NCI-H2171 (cell line): ENCODE data around the gene ARFGAP2.

Experiments
- DNase-seq: peaks from one replicate; lab custom pipeline; 2025; lab: John Stamatoyannopoulos, UW

The ARFGAP2 gene

DNA sequence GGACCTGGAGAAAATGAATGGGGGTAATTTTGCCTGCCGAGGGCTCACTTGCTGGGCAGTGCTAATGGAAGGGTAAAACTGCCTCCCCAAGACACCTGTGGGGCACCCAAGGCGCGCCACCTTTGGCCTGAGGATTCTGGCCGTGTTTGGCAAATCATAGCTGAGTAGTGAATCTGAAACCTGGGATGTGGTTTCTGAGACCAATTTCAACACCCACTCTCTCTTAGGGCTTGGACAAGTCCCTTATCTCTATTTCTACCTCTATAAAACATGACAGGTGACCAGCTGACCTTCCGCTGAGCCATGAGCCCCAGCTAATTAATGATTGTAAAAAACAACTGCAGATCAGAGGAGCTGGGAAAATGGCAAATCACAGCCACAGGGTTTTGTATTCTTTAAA, 11.0 kb upstream of the ARFGAP2 start:
- DNase-seq: no peak

DNA sequence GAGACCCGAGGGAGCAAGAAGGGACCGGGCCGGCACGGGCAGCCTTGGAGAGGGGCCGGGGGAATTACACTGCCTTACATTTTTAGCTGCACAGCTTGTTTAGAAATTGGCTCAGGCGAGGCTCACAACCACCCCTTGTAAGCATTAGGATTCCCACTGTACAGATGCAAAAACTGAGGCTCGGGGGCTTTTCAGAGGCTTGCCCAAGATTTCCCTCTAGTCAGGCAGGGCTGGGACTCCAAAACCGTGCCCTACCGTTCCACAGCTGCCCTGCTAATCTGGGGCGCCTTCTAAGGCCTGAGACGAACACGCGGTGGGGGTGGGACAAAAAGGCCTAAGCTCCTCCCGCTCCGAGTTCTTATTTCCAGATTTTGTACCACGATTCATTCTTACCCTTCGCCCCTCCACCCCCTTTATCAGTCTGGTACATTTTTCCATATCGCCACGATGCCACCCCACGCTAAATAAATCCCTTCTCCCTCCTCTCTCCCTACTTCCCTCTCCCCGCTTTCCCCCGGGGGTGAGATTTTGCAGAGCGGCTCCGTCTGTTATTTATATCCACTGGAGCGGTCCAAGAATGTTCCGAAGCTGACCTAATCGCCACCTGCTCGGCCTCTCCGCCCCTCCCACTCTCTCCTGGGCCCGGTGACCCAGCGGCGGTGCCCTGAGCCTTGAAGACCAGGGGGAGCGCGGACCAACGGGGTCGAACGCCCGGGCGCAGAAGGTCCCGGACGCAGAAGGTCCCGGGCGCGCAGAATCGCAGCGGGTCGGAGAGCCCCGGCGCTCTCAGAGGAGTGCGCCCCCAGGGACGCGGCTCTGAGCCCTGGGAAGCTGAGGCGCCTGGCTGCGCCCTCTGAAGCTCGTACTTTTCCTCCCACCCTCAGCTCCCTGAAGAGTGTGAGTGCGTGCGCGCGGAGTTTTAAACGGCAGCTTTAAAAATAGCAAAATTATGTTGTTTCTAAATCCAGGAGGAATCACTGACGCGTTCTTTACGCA, 10.3 kb upstream of the ARFGAP2 start:
- no peak for DNase-seq

- DNase-seq: no peak
Observed at GRCh38 chr11:47186076-47186699, 9.5 kb upstream of the ARFGAP2 start, which contains the start of gene PACSIN3. Gene PACSIN3 (minus strand): TSS chr11:47186434. CDS start chr11:47182727, 3,707 bp downstream.

GRCh38 chr11:47185305-47186075, 8.8 kb upstream of the ARFGAP2 start:
- DNase-seq: no peak

GRCh38 chr11:47184711-47185304, 8.1 kb upstream of the ARFGAP2 start:
- DNase-seq: no peak

GRCh38 chr11:47183969-47184368, 7.3 kb upstream of the ARFGAP2 start:
- no peak for DNase-seq

- no peak for DNase-seq
Observed at GRCh38 chr11:47183031-47183856, 6.6 kb upstream of the ARFGAP2 start.

DNA sequence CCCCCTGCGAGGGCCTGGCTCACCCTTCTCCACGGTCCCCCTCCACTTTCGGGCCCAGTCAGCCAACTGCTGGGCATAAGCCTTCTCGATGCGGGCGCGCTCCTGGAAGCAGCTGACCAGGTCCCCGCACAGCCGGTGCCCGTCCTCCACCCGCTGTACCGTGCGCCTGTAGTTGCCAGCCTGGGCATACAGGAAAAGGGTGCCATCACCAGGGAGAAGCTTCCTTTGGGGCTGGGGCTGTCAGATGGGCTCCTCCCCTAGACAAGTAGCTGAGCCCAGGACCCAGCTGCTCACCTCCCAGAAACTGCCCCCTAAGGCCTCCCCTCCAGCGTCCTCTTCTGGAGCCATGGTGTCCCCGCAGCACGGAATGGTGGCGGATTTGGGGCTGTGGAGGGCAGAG, 5.7 kb upstream of the ARFGAP2 start:
- no peak for DNase-seq

DNA sequence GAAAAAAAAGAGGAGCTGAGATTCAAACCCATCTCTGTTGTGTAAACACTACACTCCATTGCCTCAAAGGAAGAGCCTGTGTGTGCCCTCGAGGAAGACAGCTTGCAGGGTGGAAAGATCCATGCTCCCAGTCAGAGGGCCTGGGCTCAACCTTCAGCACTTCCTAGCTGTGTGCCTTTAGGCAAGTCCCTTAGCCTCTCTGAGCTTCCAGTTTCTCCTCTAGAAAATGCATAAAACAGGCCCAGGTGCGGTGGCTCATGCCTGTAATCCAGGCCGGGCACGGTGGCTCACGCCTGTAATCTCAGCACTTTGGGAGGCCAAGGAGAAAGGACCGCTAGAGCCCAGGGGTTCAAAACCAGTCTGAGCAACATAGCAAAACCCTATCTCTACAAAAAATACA, 4.6 kb upstream of the ARFGAP2 start:
- DNase-seq: no peak

- DNase-seq: no peak
Observed at GRCh38 chr11:47180006-47180787, 3.5 kb upstream of the ARFGAP2 start.

GRCh38 chr11:47179655-47179991, 2.9 kb upstream of the ARFGAP2 start:
- DNase-seq: no peak

DNA sequence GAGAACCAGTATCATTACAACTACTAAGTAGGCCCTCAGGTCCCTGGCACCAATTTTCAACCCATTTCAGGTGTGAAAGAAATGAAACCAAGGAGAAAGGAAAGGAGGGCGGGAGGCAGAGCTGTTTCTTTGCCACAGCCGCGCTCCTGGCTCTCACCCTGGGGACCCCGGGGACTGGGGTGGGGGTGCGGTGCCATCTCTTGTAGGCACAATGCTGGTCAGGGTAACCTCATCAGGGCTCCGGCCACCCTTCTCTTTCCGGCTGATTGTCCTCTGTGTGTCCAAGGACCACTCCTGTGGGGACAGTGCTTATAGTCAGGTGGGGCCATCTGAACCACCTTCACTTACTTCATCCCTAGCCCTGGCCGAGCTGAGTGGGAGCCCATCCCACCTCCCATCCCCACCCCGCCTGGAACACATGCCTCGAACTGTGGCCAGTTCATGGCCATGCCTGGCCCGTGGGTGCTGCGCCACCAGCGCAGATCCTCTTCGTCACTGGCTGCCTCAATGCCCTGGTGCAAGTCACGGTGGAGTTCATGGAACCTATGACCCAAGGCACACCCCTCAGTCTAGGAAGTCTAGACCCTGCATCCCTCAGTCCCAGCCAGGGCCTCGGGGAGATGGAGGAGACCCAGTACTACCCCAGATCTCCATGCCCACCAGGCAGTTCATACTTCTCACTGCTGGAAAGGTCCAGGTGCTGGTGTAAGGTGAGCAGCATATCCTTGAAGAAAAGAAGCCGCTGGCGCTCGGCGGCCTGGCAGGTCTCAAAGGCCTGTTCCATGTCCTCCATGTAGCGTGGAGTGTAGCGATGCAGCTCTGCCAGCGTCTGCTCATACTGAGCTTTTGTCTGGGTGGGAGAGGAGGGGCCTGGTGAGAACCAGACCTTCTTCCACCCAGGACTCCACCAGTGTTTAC, 2.3 kb upstream of the ARFGAP2 start:
- no peak for DNase-seq

- DNase-seq: no peak
Observed at GRCh38 chr11:47178316-47178715, 1.6 kb upstream of the ARFGAP2 start.

DNA sequence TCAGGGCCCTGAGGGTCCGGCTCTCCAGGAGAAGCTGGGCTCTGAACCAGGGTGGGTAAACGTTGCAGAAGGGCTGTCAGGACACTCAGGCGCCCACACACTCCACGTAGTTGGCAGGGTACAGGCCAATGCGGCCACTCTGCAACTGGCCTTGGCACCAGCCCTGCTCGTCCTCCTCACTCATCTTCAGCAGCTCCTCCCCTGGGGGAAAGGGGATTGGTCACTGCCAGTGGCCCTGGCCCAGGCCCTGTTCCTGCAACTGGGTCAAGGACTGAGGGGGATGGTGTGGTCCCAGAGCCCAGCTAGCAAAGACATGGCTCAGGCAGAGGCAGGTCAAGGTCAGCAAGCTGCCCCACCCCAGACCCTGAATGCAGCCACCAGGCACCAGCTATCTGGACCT, 1.2 kb upstream of the ARFGAP2 start:
- DNase-seq: no peak

DNA sequence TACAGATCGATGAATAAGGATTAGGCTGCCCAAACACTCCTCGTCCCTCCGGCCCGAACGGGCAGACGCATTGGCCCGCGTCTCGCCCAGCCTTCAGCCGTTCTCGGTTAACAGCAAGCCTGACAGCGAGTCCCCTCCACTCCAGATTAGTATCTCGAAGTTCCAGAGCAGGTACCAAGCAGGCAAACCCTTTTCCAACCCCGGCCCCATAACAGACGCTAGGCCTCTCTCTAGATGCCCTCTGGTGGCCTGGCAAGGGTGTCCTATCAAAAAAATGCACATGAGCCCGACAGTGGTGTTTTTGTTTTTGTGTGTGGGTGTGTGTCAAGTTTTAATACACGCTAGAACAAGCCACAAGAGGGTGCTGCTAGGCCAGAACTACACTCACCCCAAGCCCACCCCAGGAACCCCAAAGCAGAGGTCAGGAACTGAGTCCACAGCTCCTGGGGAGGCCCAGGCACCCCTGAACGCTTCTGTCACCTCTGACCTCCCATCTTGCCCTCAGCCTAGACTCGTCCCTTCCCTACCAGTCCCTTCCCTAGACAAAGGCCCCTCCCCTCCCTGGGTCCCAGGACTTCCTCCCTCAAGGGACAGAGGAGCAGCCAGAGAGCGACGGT, 658 bp upstream of the ARFGAP2 start:
- DNase-seq: peak; percentile 53

DNA sequence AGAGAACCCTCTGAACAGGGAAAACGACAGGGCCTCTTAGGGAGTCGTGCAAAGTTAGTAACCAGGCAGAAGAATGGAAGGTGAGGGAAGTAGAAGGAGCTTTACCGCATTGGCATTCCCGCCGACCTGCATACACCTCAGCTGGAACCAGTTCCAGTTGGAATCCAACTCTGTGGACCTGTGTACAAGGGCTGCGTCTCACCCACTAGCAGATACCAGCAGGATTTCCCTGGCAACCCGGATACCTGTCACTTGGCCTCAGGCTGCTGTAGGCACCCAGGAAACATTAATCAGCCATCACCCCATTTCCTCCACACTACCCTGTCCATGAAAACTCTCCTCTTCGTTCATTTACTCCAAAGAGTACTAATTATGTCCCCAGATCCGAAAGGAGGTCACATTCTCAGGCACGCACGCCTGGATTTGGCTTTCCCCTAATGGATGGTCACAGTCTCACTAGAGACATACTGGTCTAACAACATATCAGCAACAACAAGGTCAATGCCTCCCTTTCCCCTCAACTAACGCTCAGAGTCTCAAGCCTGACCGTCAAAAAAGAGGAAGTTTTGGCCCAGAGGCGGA, 842 bp downstream of the ARFGAP2 start:
- no peak for DNase-seq

DNA sequence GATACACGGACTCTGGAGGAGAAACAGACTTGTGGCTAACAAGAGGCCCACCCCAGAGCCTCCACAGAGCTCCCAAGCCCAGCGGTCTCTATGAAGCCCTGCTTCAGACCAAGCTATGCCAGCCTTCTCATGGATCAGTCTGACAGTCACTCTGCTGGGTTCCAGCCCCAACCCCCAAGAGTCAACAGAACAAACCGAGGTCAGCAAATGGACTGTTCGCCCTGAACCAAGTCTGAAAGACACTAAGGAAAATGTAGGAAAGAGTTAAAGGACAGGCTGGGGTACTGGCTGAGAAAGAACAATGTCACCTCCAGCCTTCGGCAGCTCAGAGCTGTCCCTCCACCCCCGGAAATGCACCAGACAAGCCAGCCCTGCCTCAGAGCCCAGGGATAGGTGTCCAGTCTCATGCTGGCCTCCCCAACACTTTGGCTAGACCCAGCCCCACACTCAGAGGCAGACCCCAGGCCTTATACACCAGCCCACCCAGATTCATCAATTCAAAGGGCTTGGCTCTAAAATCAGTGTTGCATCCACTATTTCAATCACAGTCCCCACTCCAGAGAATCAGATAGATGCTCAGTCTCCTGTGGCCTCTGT, 3.8 kb downstream of the ARFGAP2 start:
- no peak for DNase-seq

- DNase-seq: no peak
Observed at GRCh38 chr11:47171856-47172255, 4.8 kb downstream of the ARFGAP2 start.
